Hepatocyte (in vitro differentiated cells): ENCODE results near the gene AMPD3.

Source experiments
- EZH2 ChIP-seq: fragments of 200-600 bp; sonication (generic); IDR thresholded peaks from 2 replicates; pipeline ENCODE4 v1.6.1; 2016; ENCODE audit warnings: antibody characterized with exemption, mild to moderate bottlenecking, borderline replicate concordance
- TF ChIP-seq, protein P1 (sequence below): fragments of 200-600 bp; sonication (generic); IDR thresholded peaks from 2 replicates; pipeline ENCODE4 v1.5.1; 2016; ENCODE audit warnings: antibody characterized with exemption, mild to moderate bottlenecking; ENCODE audit not compliant: poor library complexity

GRCh38 chr11:10410844-10411200 is 44.2 kb upstream of the AMPD3 start:
- TF ChIP-seq, protein P1, sequence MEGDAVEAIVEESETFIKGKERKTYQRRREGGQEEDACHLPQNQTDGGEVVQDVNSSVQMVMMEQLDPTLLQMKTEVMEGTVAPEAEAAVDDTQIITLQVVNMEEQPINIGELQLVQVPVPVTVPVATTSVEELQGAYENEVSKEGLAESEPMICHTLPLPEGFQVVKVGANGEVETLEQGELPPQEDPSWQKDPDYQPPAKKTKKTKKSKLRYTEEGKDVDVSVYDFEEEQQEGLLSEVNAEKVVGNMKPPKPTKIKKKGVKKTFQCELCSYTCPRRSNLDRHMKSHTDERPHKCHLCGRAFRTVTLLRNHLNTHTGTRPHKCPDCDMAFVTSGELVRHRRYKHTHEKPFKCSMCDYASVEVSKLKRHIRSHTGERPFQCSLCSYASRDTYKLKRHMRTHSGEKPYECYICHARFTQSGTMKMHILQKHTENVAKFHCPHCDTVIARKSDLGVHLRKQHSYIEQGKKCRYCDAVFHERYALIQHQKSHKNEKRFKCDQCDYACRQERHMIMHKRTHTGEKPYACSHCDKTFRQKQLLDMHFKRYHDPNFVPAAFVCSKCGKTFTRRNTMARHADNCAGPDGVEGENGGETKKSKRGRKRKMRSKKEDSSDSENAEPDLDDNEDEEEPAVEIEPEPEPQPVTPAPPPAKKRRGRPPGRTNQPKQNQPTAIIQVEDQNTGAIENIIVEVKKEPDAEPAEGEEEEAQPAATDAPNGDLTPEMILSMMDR: no peak
- TF ChIP-seq EZH2: no peak
